K562 (cell line): ENCODE results near the gene MVP. TPM values are rescaled to one million over a fixed set of nuclear protein-coding genes. Genes with fewer than 3 reads are reported as not detected.

ENCODE experiments used
- GATA2 ChIP-seq: sonication (generic); formaldehyde crosslinking; IDR thresholded peaks from 2 replicates; pipeline ENCODE4 v1.4.0; 2020; ENCODE audit warnings: mild to moderate bottlenecking, missing genetic modification reagents
- NELFE ChIP-seq: IDR thresholded peaks from 2 replicates; pipeline ENCODE4 v1.6.1; 2011; ENCODE audit warnings: mild to moderate bottlenecking; ENCODE audit not compliant: insufficient read depth, insufficient read length
- polyA plus RNA-seq, 8 experiments: library from polyadenylated mRNA; depleted of rRNA in 4 of 8; stranded (reverse) in 5 of 8; unstranded in 3 of 8; fragments of >200 nt; fragmentation: Nextera tagmentation in 2 of 8; fragmentation: Illumina TruSeq in 1 of 8; extraction: Ambion mirVana in 2 of 8; extraction: Trizol in 1 of 8; gene quantifications; 2 replicates each; pipeline versions ENCODE4 v1.2.1 to v1.2.3, GENCODE V29; 2011 to 2014; ENCODE audit warnings: inconsistent platforms in 1 of 8, missing spikeins in 1 of 8
- small RNA-seq: library from RNA; depleted of rRNA; stranded (forward); fragments of <200 nt; gene quantifications from one replicate; pipeline ENCODE3, GENCODE V24; 2014
- total RNA-seq, 7 experiments: library from RNA; depleted of rRNA in 6 of 7; stranded (reverse); fragments of >200 nt in 6 of 7; fragmentation: Illumina TruSeq in 2 of 7; extraction: Trizol in 2 of 7; gene quantifications; 2 replicates each; pipeline versions ENCODE4 v1.2.1 to v1.2.3, GENCODE V29; 2011 to 2021; ENCODE audit warnings: low replicate concordance in 1 of 7
- TF ChIP-seq, protein P1 (sequence below): fragments of 450-650 bp; IDR thresholded peaks from 2 replicates; pipeline ENCODE4 v1.6.1; 2016; ENCODE audit warnings: borderline replicate concordance

Gene MVP
- total and polyA plus RNA-seq, 9 of the 15 experiments (the other 6 are each of a cell fraction or from before 2014, with no cell fraction given) = 0.39 to 1.9 (median 0.76) TPM; not detected in 2

DNA sequence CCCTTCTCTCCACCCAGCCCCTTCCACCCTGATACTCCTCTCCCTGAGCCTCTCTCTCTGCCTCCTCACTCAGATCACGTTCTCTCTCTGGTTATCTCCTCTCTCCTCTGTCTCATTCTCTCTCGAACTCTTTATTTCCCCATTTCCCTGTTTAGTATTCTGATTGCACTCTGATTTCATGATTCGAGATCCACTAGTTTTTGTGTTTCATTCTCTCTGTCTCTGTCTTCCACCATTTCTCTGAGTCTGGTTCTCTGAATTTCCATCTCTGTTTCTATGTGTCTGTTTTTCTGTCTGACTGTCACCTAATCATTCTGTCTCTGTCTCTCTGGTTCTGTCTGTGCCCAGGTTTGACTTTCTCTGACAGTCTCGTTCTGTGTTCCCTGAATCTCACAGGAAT lies 77.1 kb downstream of the MVP start (continued):
- TF ChIP-seq, protein P1, sequence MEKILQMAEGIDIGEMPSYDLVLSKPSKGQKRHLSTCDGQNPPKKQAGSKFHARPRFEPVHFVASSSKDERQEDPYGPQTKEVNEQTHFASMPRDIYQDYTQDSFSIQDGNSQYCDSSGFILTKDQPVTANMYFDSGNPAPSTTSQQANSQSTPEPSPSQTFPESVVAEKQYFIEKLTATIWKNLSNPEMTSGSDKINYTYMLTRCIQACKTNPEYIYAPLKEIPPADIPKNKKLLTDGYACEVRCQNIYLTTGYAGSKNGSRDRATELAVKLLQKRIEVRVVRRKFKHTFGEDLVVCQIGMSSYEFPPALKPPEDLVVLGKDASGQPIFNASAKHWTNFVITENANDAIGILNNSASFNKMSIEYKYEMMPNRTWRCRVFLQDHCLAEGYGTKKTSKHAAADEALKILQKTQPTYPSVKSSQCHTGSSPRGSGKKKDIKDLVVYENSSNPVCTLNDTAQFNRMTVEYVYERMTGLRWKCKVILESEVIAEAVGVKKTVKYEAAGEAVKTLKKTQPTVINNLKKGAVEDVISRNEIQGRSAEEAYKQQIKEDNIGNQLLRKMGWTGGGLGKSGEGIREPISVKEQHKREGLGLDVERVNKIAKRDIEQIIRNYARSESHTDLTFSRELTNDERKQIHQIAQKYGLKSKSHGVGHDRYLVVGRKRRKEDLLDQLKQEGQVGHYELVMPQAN = no peak
- TF ChIP-seq NELFE = no peak
- no peak for TF ChIP-seq GATA2 (CRISPR knock-in tag)

Small RNA genes lying within 50 kb of the gene (small RNA-seq; reads per million reads assigned to genes)
- gene AC009133.6 = not detected
- gene AC120114.4 = not detected

Other genes starting within 250 kb of the MVP start
Only the 7 nearest of the 20 such genes appear.
- gene C16orf54, start 74.5 kb upstream of the MVP start, total RNA-seq (2014; rRNA removed) = not detected in 2 replicates
- not detected in 2 replicates for gene C16orf54, start 74.5 kb upstream of the MVP start, total RNA-seq (2014; rRNA removed; fragmentation: Illumina TruSeq; extraction: Trizol)
- not detected in 2 replicates for gene C16orf54, start 74.5 kb upstream of the MVP start, total RNA-seq (2015; rRNA removed; fragmentation: Illumina TruSeq; extraction: Trizol)
- 0.09 TPM in 1 of 2 replicates, not detected in the other for gene C16orf54, start 74.5 kb upstream of the MVP start, total RNA-seq (2021)
- gene C16orf54, start 74.5 kb upstream of the MVP start, polyA plus RNA-seq (2011; rRNA removed) = not detected in 2 replicates
- not detected in 2 replicates for gene C16orf54, start 74.5 kb upstream of the MVP start, polyA plus RNA-seq (2014; fragmentation: Illumina TruSeq; extraction: Trizol)
- gene C16orf54, start 74.5 kb upstream of the MVP start, polyA plus RNA-seq (2014; fragmentation: Nextera tagmentation; extraction: Ambion mirVana) = not detected
- not detected in 2 replicates for gene C16orf54, start 74.5 kb upstream of the MVP start, polyA plus RNA-seq (2014; rRNA removed)
- gene ZG16, start 42.2 kb upstream of the MVP start, total RNA-seq (2014; rRNA removed) = not detected in 2 replicates
- gene ZG16, start 42.2 kb upstream of the MVP start, total RNA-seq (2014; rRNA removed; fragmentation: Illumina TruSeq; extraction: Trizol) = not detected in 2 replicates
- gene ZG16, start 42.2 kb upstream of the MVP start, total RNA-seq (2015; rRNA removed; fragmentation: Illumina TruSeq; extraction: Trizol) = not detected in 2 replicates
- gene ZG16, start 42.2 kb upstream of the MVP start, total RNA-seq (2021) = 0.04 TPM in 1 of 2 replicates, not detected in the other
- gene ZG16, start 42.2 kb upstream of the MVP start, polyA plus RNA-seq (2011; rRNA removed) = not detected in 2 replicates
- not detected in 2 replicates for gene ZG16, start 42.2 kb upstream of the MVP start, polyA plus RNA-seq (2014; fragmentation: Illumina TruSeq; extraction: Trizol)
- not detected for gene ZG16, start 42.2 kb upstream of the MVP start, polyA plus RNA-seq (2014; fragmentation: Nextera tagmentation; extraction: Ambion mirVana)
- not detected in 2 replicates for gene ZG16, start 42.2 kb upstream of the MVP start, polyA plus RNA-seq (2014; rRNA removed)
- 131 and 146 TPM in 2 replicates for gene KIF22, start 29.7 kb upstream of the MVP start, total RNA-seq (2014; rRNA removed)
- gene KIF22, start 29.7 kb upstream of the MVP start, total RNA-seq (2014; rRNA removed; fragmentation: Illumina TruSeq; extraction: Trizol) = 84.2 and 106 TPM in 2 replicates
- 115 and 117 TPM in 2 replicates for gene KIF22, start 29.7 kb upstream of the MVP start, total RNA-seq (2015; rRNA removed; fragmentation: Illumina TruSeq; extraction: Trizol)
- gene KIF22, start 29.7 kb upstream of the MVP start, total RNA-seq (2021) = 146 and 156 TPM in 2 replicates
- 232 and 251 TPM in 2 replicates for gene KIF22, start 29.7 kb upstream of the MVP start, polyA plus RNA-seq (2011; rRNA removed)
- gene KIF22, start 29.7 kb upstream of the MVP start, polyA plus RNA-seq (2014; fragmentation: Illumina TruSeq; extraction: Trizol) = 144 and 171 TPM in 2 replicates
- gene KIF22, start 29.7 kb upstream of the MVP start, polyA plus RNA-seq (2014; fragmentation: Nextera tagmentation; extraction: Ambion mirVana) = 10 to 100 TPM in 1 of 2 experiments, 1 to 10 TPM in 1; 8.7 to 18.2 TPM
- gene KIF22, start 29.7 kb upstream of the MVP start, polyA plus RNA-seq (2014; rRNA removed) = 180 and 185 TPM in 2 replicates
- gene MAZ, start 13.9 kb upstream of the MVP start, total RNA-seq (2014; rRNA removed) = 414 and 504 TPM in 2 replicates
- 196 and 250 TPM in 2 replicates for gene MAZ, start 13.9 kb upstream of the MVP start, total RNA-seq (2014; rRNA removed; fragmentation: Illumina TruSeq; extraction: Trizol)
- gene MAZ, start 13.9 kb upstream of the MVP start, total RNA-seq (2015; rRNA removed; fragmentation: Illumina TruSeq; extraction: Trizol) = 378 and 386 TPM in 2 replicates
- gene MAZ, start 13.9 kb upstream of the MVP start, total RNA-seq (2021) = 518 and 532 TPM in 2 replicates
- 216 and 275 TPM in 2 replicates for gene MAZ, start 13.9 kb upstream of the MVP start, polyA plus RNA-seq (2011; rRNA removed)
- 420 and 592 TPM in 2 replicates for gene MAZ, start 13.9 kb upstream of the MVP start, polyA plus RNA-seq (2014; fragmentation: Illumina TruSeq; extraction: Trizol)
- 10 to 100 TPM; 45.4 to 59.3 TPM for gene MAZ, start 13.9 kb upstream of the MVP start, polyA plus RNA-seq (2014; fragmentation: Nextera tagmentation; extraction: Ambion mirVana)
- gene MAZ, start 13.9 kb upstream of the MVP start, polyA plus RNA-seq (2014; rRNA removed) = 225 and 259 TPM in 2 replicates
- gene PRRT2, start 8.3 kb upstream of the MVP start, total RNA-seq (2014; rRNA removed) = 0.16 and 0.27 TPM in 2 replicates
- 0.11 TPM in 1 of 2 replicates, not detected in the other for gene PRRT2, start 8.3 kb upstream of the MVP start, total RNA-seq (2014; rRNA removed; fragmentation: Illumina TruSeq; extraction: Trizol)
- gene PRRT2, start 8.3 kb upstream of the MVP start, total RNA-seq (2015; rRNA removed; fragmentation: Illumina TruSeq; extraction: Trizol) = 0.25 and 0.38 TPM in 2 replicates
- gene PRRT2, start 8.3 kb upstream of the MVP start, total RNA-seq (2021) = 0.69 and 1.2 TPM in 2 replicates
- 0.42 and 0.96 TPM in 2 replicates for gene PRRT2, start 8.3 kb upstream of the MVP start, polyA plus RNA-seq (2011; rRNA removed)
- gene PRRT2, start 8.3 kb upstream of the MVP start, polyA plus RNA-seq (2014; fragmentation: Illumina TruSeq; extraction: Trizol) = 0.28 and 0.46 TPM in 2 replicates
- not detected for gene PRRT2, start 8.3 kb upstream of the MVP start, polyA plus RNA-seq (2014; fragmentation: Nextera tagmentation; extraction: Ambion mirVana)
- gene PRRT2, start 8.3 kb upstream of the MVP start, polyA plus RNA-seq (2014; rRNA removed) = 0.81 and 1.0 TPM in 2 replicates
- 58.2 and 68.3 TPM in 2 replicates for gene PAGR1, start 4.3 kb upstream of the MVP start, total RNA-seq (2014; rRNA removed)
- 16.5 and 16.8 TPM in 2 replicates for gene PAGR1, start 4.3 kb upstream of the MVP start, total RNA-seq (2014; rRNA removed; fragmentation: Illumina TruSeq; extraction: Trizol)
- 40.7 and 42.2 TPM in 2 replicates for gene PAGR1, start 4.3 kb upstream of the MVP start, total RNA-seq (2015; rRNA removed; fragmentation: Illumina TruSeq; extraction: Trizol)
- 33.3 and 36.0 TPM in 2 replicates for gene PAGR1, start 4.3 kb upstream of the MVP start, total RNA-seq (2021)
- 15.4 and 16.6 TPM in 2 replicates for gene PAGR1, start 4.3 kb upstream of the MVP start, polyA plus RNA-seq (2011; rRNA removed)
- 15.7 and 26.0 TPM in 2 replicates for gene PAGR1, start 4.3 kb upstream of the MVP start, polyA plus RNA-seq (2014; fragmentation: Illumina TruSeq; extraction: Trizol)
- gene PAGR1, start 4.3 kb upstream of the MVP start, polyA plus RNA-seq (2014; fragmentation: Nextera tagmentation; extraction: Ambion mirVana) = 1 to 10 TPM; 1.4 to 4.5 TPM
- 42.8 and 51.3 TPM in 2 replicates for gene PAGR1, start 4.3 kb upstream of the MVP start, polyA plus RNA-seq (2014; rRNA removed)
- 32.5 and 42.4 TPM in 2 replicates for gene CDIPT, start 42.8 kb downstream of the MVP start, total RNA-seq (2014; rRNA removed)
- 6.3 and 8.4 TPM in 2 replicates for gene CDIPT, start 42.8 kb downstream of the MVP start, total RNA-seq (2014; rRNA removed; fragmentation: Illumina TruSeq; extraction: Trizol)
- gene CDIPT, start 42.8 kb downstream of the MVP start, total RNA-seq (2015; rRNA removed; fragmentation: Illumina TruSeq; extraction: Trizol) = 17.1 and 17.6 TPM in 2 replicates
- gene CDIPT, start 42.8 kb downstream of the MVP start, total RNA-seq (2021) = 34.3 and 36.7 TPM in 2 replicates
- gene CDIPT, start 42.8 kb downstream of the MVP start, polyA plus RNA-seq (2011; rRNA removed) = 23.0 and 31.9 TPM in 2 replicates
- gene CDIPT, start 42.8 kb downstream of the MVP start, polyA plus RNA-seq (2014; fragmentation: Illumina TruSeq; extraction: Trizol) = 24.4 and 38.2 TPM in 2 replicates
- 1 to 10 TPM; 1.3 to 2.1 TPM for gene CDIPT, start 42.8 kb downstream of the MVP start, polyA plus RNA-seq (2014; fragmentation: Nextera tagmentation; extraction: Ambion mirVana)
- 37.0 and 37.9 TPM in 2 replicates for gene CDIPT, start 42.8 kb downstream of the MVP start, polyA plus RNA-seq (2014; rRNA removed)